Neural cell (in vitro differentiated cells): ENCODE measurements around the gene DAD1. TPM values are rescaled to one million over a fixed set of nuclear protein-coding genes. Genes with fewer than 3 reads are reported as not detected.

ENCODE experiments used
- H2AFZ ChIP-seq: fragments of 200-600, 300-800 bp; sonication (generic), shearing (Covaris generic); 2 replicates; pipeline ENCODE4 v1.6.0; 2014; ENCODE audit warnings: low read depth, mild to moderate bottlenecking, antibody characterized with exemption, low read length, moderate library complexity
- H3F3A ChIP-seq: fragments of 200-600 bp; shearing (Covaris generic); 2 replicates; pipeline ENCODE4 v1.6.1; 2016; ENCODE audit warnings: mild to moderate bottlenecking, moderate library complexity, mixed read lengths, antibody characterized with exemption, low read length; ENCODE audit not compliant: insufficient read depth, poor library complexity, severe bottlenecking
- H3K27ac ChIP-seq: fragments of 200-600, 300-800 bp; sonication (generic), shearing (Covaris generic); 2 replicates; pipeline ENCODE4 v1.5.1; 2014; ENCODE audit warnings: mild to moderate bottlenecking, low read length, moderate library complexity
- H3K27me3 ChIP-seq: fragments of 300-800, 200-600 bp; sonication (generic), shearing (Covaris generic); 2 replicates; pipeline ENCODE4 v1.6.0; 2014; ENCODE audit warnings: mild to moderate bottlenecking, low read depth, low read length, moderate library complexity; ENCODE audit not compliant: insufficient read depth
- H3K36me3 ChIP-seq: fragments of 300-800, 200-600 bp; sonication (generic), shearing (Covaris generic); 2 replicates; pipeline ENCODE4 v1.5.1; 2014; ENCODE audit warnings: mild to moderate bottlenecking, antibody characterized with exemption, low read length, moderate library complexity; ENCODE audit not compliant: insufficient read depth
- H3K4me2 ChIP-seq: fragments of 300-800, 200-600 bp; sonication (generic), shearing (Covaris generic); 2 replicates; pipeline ENCODE4 v1.6.0; 2014; ENCODE audit warnings: mild to moderate bottlenecking, low read length
- H3K4me3 ChIP-seq: fragments of 300-800, 200-600 bp; sonication (generic), shearing (Covaris generic); 2 replicates; pipeline ENCODE4 v1.5.1; 2014; ENCODE audit warnings: mild to moderate bottlenecking, low read length, moderate library complexity
- H3K79me2 ChIP-seq: fragments of 200-600 bp; shearing (Covaris generic); replicated peaks from 2 replicates; pipeline ENCODE4 v1.6.0; 2014; ENCODE audit warnings: mild to moderate bottlenecking, low read length, moderate library complexity; ENCODE audit not compliant: insufficient read depth
- H3K9ac ChIP-seq: fragments of 300-800, 200-600 bp; sonication (generic), shearing (Covaris generic); 2 replicates; pipeline ENCODE4 v1.6.1; 2016; ENCODE audit warnings: mild to moderate bottlenecking, low read length, mixed read lengths
- H3K9me2 ChIP-seq: fragments of 200-600 bp; shearing (Covaris generic); 2 replicates; pipeline ENCODE4 v1.6.1; 2016; ENCODE audit warnings: mild to moderate bottlenecking, low read length, mixed read lengths; ENCODE audit not compliant: insufficient read depth
- H3K9me3 ChIP-seq: fragments of 200-600, 300-800 bp; sonication (generic), shearing (Covaris generic); 2 replicates; pipeline ENCODE4 v1.6.1; 2016; ENCODE audit warnings: mild to moderate bottlenecking, mixed run types, low read length, moderate library complexity, mixed read lengths
- H4K20me1 ChIP-seq: fragments of 200-600 bp; shearing (Covaris generic); 2 replicates; pipeline ENCODE4 v1.6.1; 2016; ENCODE audit warnings: mild to moderate bottlenecking, mixed run types; ENCODE audit not compliant: insufficient read depth
- EP300 ChIP-seq: fragments of 450-650 bp; conservative IDR thresholded peaks from 2 replicates; pipeline ENCODE4 v1.6.1; 2014; ENCODE audit warnings: antibody characterized with exemption, mild to moderate bottlenecking, moderate library complexity; ENCODE audit not compliant: poor library complexity, severe bottlenecking
- EZH2 ChIP-seq: fragments of 200-600, 300-800 bp; shearing (Covaris generic), sonication (generic); IDR thresholded peaks from 2 replicates; pipeline ENCODE4 v1.6.1; 2014; ENCODE audit warnings: antibody characterized with exemption, low read length, borderline replicate concordance, mild to moderate bottlenecking; ENCODE audit not compliant: insufficient read depth, poor library complexity, severe bottlenecking
- MXI1 ChIP-seq: fragments of 450-650 bp; conservative IDR thresholded peaks from 2 replicates; pipeline ENCODE4 v1.6.1; 2014; ENCODE audit warnings: antibody characterized with exemption, mild to moderate bottlenecking; ENCODE audit not compliant: poor library complexity, severe bottlenecking
- POLR2AphosphoS5 ChIP-seq: IDR thresholded peaks from 2 replicates; pipeline ENCODE4 v1.6.1; 2012
- RAD21 ChIP-seq: fragments of 450-650 bp; conservative IDR thresholded peaks from 2 replicates; pipeline ENCODE4 v1.6.1; 2014; ENCODE audit warnings: antibody characterized with exemption, mild to moderate bottlenecking, moderate library complexity
- SMC3 ChIP-seq: fragments of 450-650 bp; conservative IDR thresholded peaks from 2 replicates; pipeline ENCODE4 v1.6.1; 2014; ENCODE audit warnings: antibody characterized with exemption, mild to moderate bottlenecking, moderate library complexity; ENCODE audit not compliant: poor library complexity
- TAF1 ChIP-seq: IDR thresholded peaks from 2 replicates; pipeline ENCODE4 v1.6.1; 2012; ENCODE audit warnings: low read depth
- polyA plus RNA-seq: library from polyadenylated mRNA; depleted of rRNA; stranded (reverse); fragments of >200 nt; gene quantifications from 2 replicates; pipeline ENCODE4 v1.2.3, GENCODE V29; 2014
- TF ChIP-seq, protein P1 (sequence below): IDR thresholded peaks from 2 replicates; pipeline ENCODE4 v1.6.1; 2012; ENCODE audit warnings: borderline replicate concordance
- TF ChIP-seq, protein P2 (sequence below): fragments of 450-650 bp; IDR thresholded peaks from 2 replicates; pipeline ENCODE4 v1.5.1; 2014; ENCODE audit warnings: antibody characterized with exemption, mild to moderate bottlenecking, moderate library complexity; ENCODE audit not compliant: poor library complexity, severe bottlenecking

Gene DAD1
- polyA plus RNA-seq, 1 donor from 2014 or later = 369 TPM

DNA sequence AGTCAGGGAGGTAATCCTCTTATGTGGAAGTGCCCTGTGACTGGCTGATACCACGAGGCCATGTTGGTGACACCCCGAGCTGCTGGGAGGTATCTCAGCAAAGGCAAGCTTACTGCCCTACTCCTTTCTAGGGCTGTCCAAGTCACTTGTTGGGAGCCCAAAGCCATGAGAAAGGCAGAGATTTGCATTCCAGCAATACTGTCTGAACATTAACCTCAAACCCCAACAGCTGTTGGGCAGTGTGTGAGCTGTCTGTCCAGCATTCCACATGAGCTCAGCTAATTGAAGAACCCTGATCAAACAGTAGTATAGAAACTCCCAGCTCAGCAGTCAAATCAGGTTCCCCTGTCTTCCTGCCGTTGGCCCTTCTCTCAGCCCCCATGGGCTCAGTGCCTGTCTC lies 18.3 kb upstream of the DAD1 start:
- H3K4me3 ChIP-seq = no peak overlapping the region
- H3K36me3 ChIP-seq = peaks cover 2% of the 10 kb centered on the region
- no peaks in the 10 kb centered on the region for H3F3A ChIP-seq
- no peaks in the 10 kb centered on the region for H3K9me2 ChIP-seq
- H3K27ac ChIP-seq = no peak overlapping the region
- H3K9me3 ChIP-seq = no peaks in the 10 kb centered on the region
- TF ChIP-seq, protein P1, sequence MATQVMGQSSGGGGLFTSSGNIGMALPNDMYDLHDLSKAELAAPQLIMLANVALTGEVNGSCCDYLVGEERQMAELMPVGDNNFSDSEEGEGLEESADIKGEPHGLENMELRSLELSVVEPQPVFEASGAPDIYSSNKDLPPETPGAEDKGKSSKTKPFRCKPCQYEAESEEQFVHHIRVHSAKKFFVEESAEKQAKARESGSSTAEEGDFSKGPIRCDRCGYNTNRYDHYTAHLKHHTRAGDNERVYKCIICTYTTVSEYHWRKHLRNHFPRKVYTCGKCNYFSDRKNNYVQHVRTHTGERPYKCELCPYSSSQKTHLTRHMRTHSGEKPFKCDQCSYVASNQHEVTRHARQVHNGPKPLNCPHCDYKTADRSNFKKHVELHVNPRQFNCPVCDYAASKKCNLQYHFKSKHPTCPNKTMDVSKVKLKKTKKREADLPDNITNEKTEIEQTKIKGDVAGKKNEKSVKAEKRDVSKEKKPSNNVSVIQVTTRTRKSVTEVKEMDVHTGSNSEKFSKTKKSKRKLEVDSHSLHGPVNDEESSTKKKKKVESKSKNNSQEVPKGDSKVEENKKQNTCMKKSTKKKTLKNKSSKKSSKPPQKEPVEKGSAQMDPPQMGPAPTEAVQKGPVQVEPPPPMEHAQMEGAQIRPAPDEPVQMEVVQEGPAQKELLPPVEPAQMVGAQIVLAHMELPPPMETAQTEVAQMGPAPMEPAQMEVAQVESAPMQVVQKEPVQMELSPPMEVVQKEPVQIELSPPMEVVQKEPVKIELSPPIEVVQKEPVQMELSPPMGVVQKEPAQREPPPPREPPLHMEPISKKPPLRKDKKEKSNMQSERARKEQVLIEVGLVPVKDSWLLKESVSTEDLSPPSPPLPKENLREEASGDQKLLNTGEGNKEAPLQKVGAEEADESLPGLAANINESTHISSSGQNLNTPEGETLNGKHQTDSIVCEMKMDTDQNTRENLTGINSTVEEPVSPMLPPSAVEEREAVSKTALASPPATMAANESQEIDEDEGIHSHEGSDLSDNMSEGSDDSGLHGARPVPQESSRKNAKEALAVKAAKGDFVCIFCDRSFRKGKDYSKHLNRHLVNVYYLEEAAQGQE = no peak
- TF ChIP-seq EZH2 (no peak), SMC3 (no peak), EP300 (no peak), RAD21 (no peak), MXI1 (no peak), TAF1 (no peak), POLR2AphosphoS5 (no peak)
- TF ChIP-seq, protein P2, sequence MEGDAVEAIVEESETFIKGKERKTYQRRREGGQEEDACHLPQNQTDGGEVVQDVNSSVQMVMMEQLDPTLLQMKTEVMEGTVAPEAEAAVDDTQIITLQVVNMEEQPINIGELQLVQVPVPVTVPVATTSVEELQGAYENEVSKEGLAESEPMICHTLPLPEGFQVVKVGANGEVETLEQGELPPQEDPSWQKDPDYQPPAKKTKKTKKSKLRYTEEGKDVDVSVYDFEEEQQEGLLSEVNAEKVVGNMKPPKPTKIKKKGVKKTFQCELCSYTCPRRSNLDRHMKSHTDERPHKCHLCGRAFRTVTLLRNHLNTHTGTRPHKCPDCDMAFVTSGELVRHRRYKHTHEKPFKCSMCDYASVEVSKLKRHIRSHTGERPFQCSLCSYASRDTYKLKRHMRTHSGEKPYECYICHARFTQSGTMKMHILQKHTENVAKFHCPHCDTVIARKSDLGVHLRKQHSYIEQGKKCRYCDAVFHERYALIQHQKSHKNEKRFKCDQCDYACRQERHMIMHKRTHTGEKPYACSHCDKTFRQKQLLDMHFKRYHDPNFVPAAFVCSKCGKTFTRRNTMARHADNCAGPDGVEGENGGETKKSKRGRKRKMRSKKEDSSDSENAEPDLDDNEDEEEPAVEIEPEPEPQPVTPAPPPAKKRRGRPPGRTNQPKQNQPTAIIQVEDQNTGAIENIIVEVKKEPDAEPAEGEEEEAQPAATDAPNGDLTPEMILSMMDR = no peak
- no peak overlapping the region for H2AFZ ChIP-seq
- H3K27me3 ChIP-seq = no peaks in the 10 kb centered on the region
- H3K4me2 ChIP-seq = no peak overlapping the region
- no peak overlapping the region for H3K9ac ChIP-seq
- no peaks in the 10 kb centered on the region for H3K79me2 ChIP-seq
- H4K20me1 ChIP-seq = no peaks in the 10 kb centered on the region

DNA sequence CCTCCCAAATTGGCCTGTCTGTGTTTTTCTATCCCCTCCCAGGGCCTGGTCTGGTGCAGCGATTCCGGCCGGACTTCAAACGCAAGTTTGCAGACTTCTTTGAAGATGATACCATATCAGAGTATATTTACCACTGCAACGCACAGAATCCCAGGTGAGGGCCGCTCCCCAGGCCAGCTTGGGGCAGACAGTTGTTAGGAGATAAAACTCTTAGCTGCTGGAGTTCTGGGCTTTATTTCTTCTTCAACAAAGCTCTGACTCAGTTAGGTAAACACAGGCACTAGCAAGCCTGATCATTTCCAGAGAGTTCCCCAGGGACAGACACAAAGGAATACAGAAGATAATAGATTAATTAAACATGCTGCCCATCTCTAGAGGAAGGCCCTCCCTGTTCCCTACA lies 17.4 kb upstream of the DAD1 start:
- TF ChIP-seq, protein P1 = no peak
- TF ChIP-seq TAF1 (no peak), EP300 (no peak), RAD21 (no peak), EZH2 (no peak), SMC3 (no peak), POLR2AphosphoS5 (no peak), MXI1 (no peak)
- TF ChIP-seq, protein P2 = no peak
- Histone ChIP-seq H2AFZ (no peak overlapping the region), H3K4me3 (no peak overlapping the region), H3K4me2 (no peak overlapping the region), H3K9me2 (no peaks in the 10 kb centered on the region), H3K9ac (no peak overlapping the region), H3K27ac (no peak overlapping the region), H4K20me1 (no peaks in the 10 kb centered on the region), H3F3A (no peaks in the 10 kb centered on the region), H3K27me3 (no peaks in the 10 kb centered on the region), H3K9me3 (no peaks in the 10 kb centered on the region), H3K79me2 (no peaks in the 10 kb centered on the region), H3K36me3 (peaks cover 7% of the 10 kb centered on the region)
